ENCODE measurements around the gene ANAPC1. TPM values are rescaled to one million over a fixed set of nuclear protein-coding genes. Genes with fewer than 3 reads are reported as not detected.

ANAPC1 gene
- total RNA-seq, 1 donor from 2014 or later, result 17.0 TPM

GRCh38 chr2:111900859-111901258 lies 16.9 kb upstream of the ANAPC1 start:
- intact Hi-C loops (cut with micrococcal nuclease), result no loop called here
- Histone ChIP-seq H3K27me3 (ENCODE audit: low read depth) (no peaks in the 10 kb centered on the region), H3K36me3 (no peaks in the 10 kb centered on the region), H3K9me3 (replicated peaks) (no peaks in the 10 kb centered on the region), H3K27ac (replicated peaks) (peak overlapping the region; percentile 95), H3K4me3 (peak overlapping the region; percentile 97), H3K4me1 (peaks cover 86% of the 10 kb centered on the region)
- no peak for DNase-seq
- TF ChIP-seq CTCF (IDR thresholded peaks at IDR 0.05; ENCODE audit: borderline replicate concordance), result peak; percentile 47

GRCh38 chr2:111898703-111899514 lies 14.9 kb upstream of the ANAPC1 start:
- DNase-seq, result peak; percentile 41
- Histone ChIP-seq H3K27ac (replicated peaks) (peak overlapping the region; percentile 95), H3K36me3 (no peaks in the 10 kb centered on the region), H3K9me3 (replicated peaks) (no peaks in the 10 kb centered on the region), H3K4me3 (peak overlapping the region; percentile 97), H3K4me1 (peaks cover 67% of the 10 kb centered on the region), H3K27me3 (ENCODE audit: low read depth) (no peaks in the 10 kb centered on the region)
- intact Hi-C loops (cut with micrococcal nuclease), result no loop called here
- no peak for TF ChIP-seq CTCF (IDR thresholded peaks at IDR 0.05; ENCODE audit: borderline replicate concordance)

- peak; percentile 88 for DNase-seq
- no peaks in the 10 kb centered on the region for H3K9me3 ChIP-seq (replicated peaks)
- H3K27me3 ChIP-seq (ENCODE audit: low read depth), result no peaks in the 10 kb centered on the region
- TF ChIP-seq CTCF (IDR thresholded peaks at IDR 0.05; ENCODE audit: borderline replicate concordance), result peak; percentile 79
- H3K27ac ChIP-seq (replicated peaks), result peak within 1 kb of the TSS; percentile 95
- no peaks in the 10 kb centered on the region for H3K36me3 ChIP-seq
- intact Hi-C loops (cut with micrococcal nuclease), result no loop called here
- H3K4me1 ChIP-seq, result peaks cover 59% of the 10 kb centered on the region
- H3K4me3 ChIP-seq, result peak within 1 kb of the TSS; percentile 97
Observed at GRCh38 chr2:111897924-111898702, 14.1 kb upstream of the ANAPC1 start, which contains the start of gene MERTK. MERTK (plus strand) TSS chr2:111898607; CDS start chr2:111898736, 129 bp downstream.

GRCh38 chr2:111897630-111897923 lies 13.6 kb upstream of the ANAPC1 start:
- intact Hi-C loops (cut with micrococcal nuclease), result no loop called here
- Histone ChIP-seq H3K4me1 (peaks cover 54% of the 10 kb centered on the region), H3K27me3 (ENCODE audit: low read depth) (no peaks in the 10 kb centered on the region), H3K4me3 (peak overlapping the region; percentile 97), H3K9me3 (replicated peaks) (no peaks in the 10 kb centered on the region), H3K27ac (replicated peaks) (peak overlapping the region; percentile 95), H3K36me3 (no peaks in the 10 kb centered on the region)
- DNase-seq, result no peak
- TF ChIP-seq CTCF (IDR thresholded peaks at IDR 0.05; ENCODE audit: borderline replicate concordance), result no peak

GRCh38 chr2:111896576-111896975 lies 12.6 kb upstream of the ANAPC1 start:
- no peak for TF ChIP-seq CTCF (IDR thresholded peaks at IDR 0.05; ENCODE audit: borderline replicate concordance)
- no peaks in the 10 kb centered on the region for H3K36me3 ChIP-seq
- no peaks in the 10 kb centered on the region for H3K27me3 ChIP-seq (ENCODE audit: low read depth)
- no peaks in the 10 kb centered on the region for H3K9me3 ChIP-seq (replicated peaks)
- no peak overlapping the region for H3K4me3 ChIP-seq
- no peak overlapping the region for H3K27ac ChIP-seq (replicated peaks)
- intact Hi-C loops (cut with micrococcal nuclease), result no loop called here
- H3K4me1 ChIP-seq, result peaks cover 49% of the 10 kb centered on the region
- no peak for DNase-seq
